Raji (cell line): Measurements from ENCODE around the gene AUTS2.

Experiments used
- POLR2A ChIP-seq: IDR thresholded peaks from 2 replicates; pipeline ENCODE4 v1.6.1; 2011; ENCODE audit warnings: low read depth, low read length, control low read depth; ENCODE audit not compliant: insufficient read depth

AUTS2 gene

GRCh38 chr7:70298780-70299471 is 700.7 kb downstream of the AUTS2 start:
- no peak for TF ChIP-seq POLR2A

DNA sequence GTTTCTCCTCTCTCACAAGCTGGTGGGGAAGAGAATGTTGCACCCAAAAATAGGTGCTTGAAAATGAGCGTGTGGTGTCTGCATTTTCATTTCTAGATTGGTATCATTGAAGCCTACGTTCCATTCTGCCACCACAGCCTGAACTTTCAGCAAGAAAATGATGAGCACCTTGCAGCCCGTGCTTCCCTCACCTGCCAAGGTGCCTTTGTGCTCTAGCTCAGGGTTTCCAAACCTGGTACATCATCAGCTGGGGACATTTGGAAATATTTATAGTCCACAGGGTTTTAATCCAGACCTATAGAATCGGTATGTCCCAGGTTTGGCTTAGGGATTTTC is 701.2 kb downstream of the AUTS2 start:
- no peak for TF ChIP-seq POLR2A

DNA sequence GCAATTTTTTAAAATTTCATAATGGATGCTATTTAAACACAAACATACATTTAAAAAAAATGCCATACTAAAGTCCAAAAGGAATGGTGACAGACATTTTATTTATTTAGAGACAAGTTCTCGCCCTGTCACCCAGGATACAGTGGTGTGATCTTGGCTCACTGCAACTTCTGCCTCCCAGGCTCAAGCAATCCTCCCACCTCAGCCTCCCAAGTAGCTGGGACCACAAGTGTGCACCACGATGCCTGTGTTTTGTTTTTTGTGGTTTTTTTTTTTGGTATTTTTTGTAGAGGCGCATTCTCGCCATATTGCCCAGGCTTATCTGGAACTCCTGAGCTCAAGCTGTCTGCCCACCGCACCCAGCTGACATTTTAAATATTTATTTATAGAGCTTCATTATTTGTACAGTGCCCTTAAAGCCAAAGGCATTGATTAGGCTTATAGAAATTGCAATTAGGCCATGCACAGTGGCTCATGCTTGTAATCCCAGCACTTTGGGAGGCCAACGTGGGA is 703.5 kb downstream of the AUTS2 start:
- TF ChIP-seq POLR2A: no peak

DNA sequence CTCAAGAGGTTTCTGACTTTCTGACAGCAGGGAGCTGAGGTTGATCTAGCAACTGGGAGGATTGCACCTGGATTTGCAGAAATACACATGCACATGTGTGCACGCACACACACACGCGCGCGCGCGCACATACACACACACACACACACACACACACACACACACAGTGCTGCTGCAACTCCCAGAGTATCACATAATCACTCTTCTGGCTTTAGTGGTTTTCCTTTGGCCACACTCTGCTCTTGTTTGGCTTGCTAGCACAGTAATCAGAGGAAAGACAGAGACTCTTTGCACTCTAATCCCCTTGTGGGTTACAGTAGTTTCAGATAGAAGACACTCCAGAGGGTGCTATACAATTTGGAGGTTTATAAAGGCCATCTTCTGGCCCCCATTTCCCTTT is 705.0 kb downstream of the AUTS2 start:
- TF ChIP-seq POLR2A: no peak

DNA sequence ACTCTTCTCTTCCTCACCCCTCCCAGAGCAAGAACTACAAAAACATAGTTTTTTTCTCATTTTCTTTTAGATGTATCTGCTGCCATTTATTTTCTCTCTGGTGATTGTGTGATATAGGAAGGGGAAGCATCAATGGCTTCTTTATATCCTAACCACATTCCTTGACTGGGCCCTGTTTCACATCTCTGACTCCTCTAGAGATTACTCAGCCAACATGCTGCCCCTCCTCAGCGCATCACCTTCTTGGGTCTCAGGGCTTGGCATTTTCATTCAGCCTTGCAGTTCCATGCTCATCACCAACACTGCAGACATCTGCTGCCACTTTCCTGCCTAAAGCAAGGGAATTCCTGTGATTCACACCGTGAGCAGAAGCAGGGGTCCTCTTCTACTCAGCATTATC is 705.5 kb downstream of the AUTS2 start:
- TF ChIP-seq POLR2A: no peak

DNA sequence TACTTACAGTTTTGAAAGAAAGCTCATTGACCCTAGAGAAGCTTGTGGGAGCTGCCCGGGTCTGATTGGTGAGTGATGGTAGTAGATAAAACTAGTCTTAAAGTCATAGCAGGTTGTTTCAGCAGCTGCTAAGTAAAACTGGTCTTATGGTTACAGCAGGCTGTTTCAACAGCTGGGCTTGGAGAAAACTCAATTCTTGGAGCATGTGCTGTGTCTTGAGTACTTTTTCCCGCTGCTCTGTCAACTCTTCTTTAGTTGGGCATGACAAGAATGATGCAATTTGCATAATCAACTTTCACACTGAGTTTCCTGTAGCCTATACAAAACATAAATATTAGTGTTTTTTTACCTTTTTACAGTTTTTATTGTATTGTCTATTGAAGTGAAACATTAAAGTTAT is 707.9 kb downstream of the AUTS2 start:
- TF ChIP-seq POLR2A: no peak

- no peak for TF ChIP-seq POLR2A
Measured at GRCh38 chr7:70307544-70308106, 709.4 kb downstream of the AUTS2 start.

GRCh38 chr7:70312336-70312735 is 714.1 kb downstream of the AUTS2 start:
- TF ChIP-seq POLR2A: no peak

DNA sequence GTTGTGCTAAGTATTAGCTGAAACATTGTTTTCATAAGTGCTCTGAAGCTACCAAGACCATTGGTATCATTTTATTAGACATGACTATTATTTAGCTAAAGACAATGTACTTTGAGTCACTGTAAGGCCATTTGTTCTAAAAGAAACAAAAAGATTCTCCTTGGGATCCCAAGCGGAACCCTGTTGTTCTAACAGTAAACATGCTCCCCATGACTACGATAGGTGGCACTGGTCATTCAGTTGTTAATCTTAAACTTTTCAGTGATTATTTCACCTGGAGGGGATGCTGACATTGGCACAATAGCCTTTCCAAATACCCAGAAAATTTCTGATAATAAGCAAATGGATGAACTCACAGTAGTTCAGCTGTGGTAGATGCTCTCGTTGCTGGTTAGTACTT is 715.0 kb downstream of the AUTS2 start:
- no peak for TF ChIP-seq POLR2A

DNA sequence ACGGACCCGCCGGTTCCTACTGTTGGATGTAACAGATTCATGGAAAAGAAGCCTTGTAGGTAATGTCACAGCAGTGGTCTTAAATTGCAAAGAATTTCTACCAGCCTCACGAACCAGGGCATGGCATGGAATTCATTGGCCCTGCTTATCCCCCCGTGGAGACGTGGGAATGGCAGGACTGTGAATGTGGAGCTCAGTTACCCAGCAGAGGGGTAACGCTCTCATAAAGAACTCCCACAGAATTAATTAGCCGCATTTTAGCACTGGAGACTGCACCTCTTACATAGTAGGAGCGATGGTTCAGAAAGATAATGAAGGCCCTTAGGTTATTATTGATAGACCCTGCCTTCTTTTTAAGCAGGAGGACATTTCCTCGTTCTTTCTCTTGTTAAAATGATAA is 715.4 kb downstream of the AUTS2 start:
- no peak for TF ChIP-seq POLR2A

- TF ChIP-seq POLR2A: no peak
Measured at GRCh38 chr7:70314221-70314620, 715.9 kb downstream of the AUTS2 start.

- TF ChIP-seq POLR2A: no peak
Measured at GRCh38 chr7:70316745-70317144, 718.5 kb downstream of the AUTS2 start.

- TF ChIP-seq POLR2A: no peak
Measured at GRCh38 chr7:70317356-70317755, 719.1 kb downstream of the AUTS2 start.

DNA sequence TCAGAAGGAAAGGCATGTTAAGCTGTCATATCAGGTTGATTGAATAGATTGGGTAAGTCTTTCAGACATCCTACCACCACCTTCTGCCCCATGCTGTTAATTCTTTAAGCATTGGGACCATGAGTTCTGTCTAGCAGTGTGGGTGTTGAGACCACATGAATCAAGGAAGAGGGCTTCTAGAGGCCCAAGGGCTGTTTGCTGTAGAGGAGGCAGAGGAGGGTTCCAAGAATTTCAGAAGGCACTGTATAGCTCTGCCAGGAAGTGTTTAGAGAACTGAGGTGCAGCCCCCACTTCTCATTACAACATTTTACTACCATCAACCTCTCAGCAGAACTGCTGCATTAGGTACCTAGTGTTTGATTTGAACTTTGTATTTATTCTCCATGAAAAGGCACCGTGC is 720.2 kb downstream of the AUTS2 start:
- no peak for TF ChIP-seq POLR2A

- no peak for TF ChIP-seq POLR2A
Measured at GRCh38 chr7:70319057-70319456, 720.8 kb downstream of the AUTS2 start.

DNA sequence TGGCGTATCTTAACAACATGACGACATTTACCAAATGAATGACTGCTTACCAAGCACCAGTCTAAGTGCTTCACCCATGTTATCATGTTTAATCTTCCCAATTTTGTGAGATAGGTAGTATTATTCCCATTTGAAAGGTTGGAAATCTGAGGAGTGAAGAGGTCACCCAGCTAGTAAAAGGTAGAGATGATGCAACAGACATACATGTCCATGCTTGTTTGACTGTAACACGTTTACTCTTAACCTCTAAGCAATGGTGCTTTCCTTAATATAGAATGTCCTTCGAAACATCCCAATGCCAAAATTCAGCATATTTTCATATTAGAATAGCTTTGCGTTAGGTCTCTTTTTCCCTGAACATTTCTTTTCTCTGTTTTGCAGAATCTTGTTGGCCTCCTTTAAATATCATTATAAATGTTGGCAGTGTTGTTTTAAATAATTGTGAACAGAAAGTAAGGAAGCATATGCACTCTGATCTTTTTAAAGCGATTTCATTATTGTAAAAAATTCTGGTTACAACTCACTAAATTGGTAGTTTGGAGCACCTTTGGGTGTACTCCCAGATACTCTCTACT is 722.8 kb downstream of the AUTS2 start:
- TF ChIP-seq POLR2A: no peak
